SJSA1 (cell line): ENCODE data around the gene MMP25. TPM values are rescaled to one million over a fixed set of nuclear protein-coding genes. Genes with fewer than 3 reads are reported as not detected.
"Not testable (repeated sequence)": the region's sequence is repeated elsewhere in the genome, so short reads cannot be mapped to it uniquely, and the experiment has no call there.

Experiments
- DNase-seq, 2 experiments: peaks; one replicate each; pipeline ENCODE4 v3.0.0-alpha.2; 2015 to 2020; ENCODE audit warnings: low spot score in 2 of 2, low read depth in 1 of 2
- H3K27ac ChIP-seq: fragments of 250-450 bp; sonication (Bioruptor Pico); 2 replicates; pipeline ENCODE4 v1.5.1; 2020; ENCODE audit warnings: mild to moderate bottlenecking, moderate library complexity
- H3K27me3 ChIP-seq: fragments of 250-450 bp; sonication (Bioruptor Pico); replicated peaks from 2 replicates; pipeline ENCODE4 v1.5.1; 2020; ENCODE audit warnings: mild to moderate bottlenecking, moderate library complexity
- H3K36me3 ChIP-seq: fragments of 250-450 bp; sonication (Bioruptor Pico); 2 replicates; pipeline ENCODE4 v1.5.1; 2020; ENCODE audit warnings: mild to moderate bottlenecking
- H3K4me1 ChIP-seq: fragments of 250-450 bp; sonication (Bioruptor Pico); replicated peaks from 2 replicates; pipeline ENCODE4 v1.6.1; 2021; ENCODE audit warnings: mild to moderate bottlenecking
- H3K4me3 ChIP-seq: fragments of 250-450 bp; sonication (Bioruptor Pico); 2 replicates; pipeline ENCODE4 v1.5.1; 2020; ENCODE audit warnings: mild to moderate bottlenecking
- H3K9me3 ChIP-seq: fragments of 250-450 bp; sonication (Bioruptor Pico); replicated peaks from 2 replicates; pipeline ENCODE4 v1.5.1; 2020; ENCODE audit warnings: mild to moderate bottlenecking
- total RNA-seq: library from RNA; depleted of rRNA; stranded (reverse); fragments of >200 nt; shearing (Covaris generic); gene quantifications from 2 replicates; pipeline ENCODE4 v1.2.3, GENCODE V29; 2014

MMP25 gene
- total RNA-seq, 1 experiment from 2014 or later: 0.55 TPM

DNA sequence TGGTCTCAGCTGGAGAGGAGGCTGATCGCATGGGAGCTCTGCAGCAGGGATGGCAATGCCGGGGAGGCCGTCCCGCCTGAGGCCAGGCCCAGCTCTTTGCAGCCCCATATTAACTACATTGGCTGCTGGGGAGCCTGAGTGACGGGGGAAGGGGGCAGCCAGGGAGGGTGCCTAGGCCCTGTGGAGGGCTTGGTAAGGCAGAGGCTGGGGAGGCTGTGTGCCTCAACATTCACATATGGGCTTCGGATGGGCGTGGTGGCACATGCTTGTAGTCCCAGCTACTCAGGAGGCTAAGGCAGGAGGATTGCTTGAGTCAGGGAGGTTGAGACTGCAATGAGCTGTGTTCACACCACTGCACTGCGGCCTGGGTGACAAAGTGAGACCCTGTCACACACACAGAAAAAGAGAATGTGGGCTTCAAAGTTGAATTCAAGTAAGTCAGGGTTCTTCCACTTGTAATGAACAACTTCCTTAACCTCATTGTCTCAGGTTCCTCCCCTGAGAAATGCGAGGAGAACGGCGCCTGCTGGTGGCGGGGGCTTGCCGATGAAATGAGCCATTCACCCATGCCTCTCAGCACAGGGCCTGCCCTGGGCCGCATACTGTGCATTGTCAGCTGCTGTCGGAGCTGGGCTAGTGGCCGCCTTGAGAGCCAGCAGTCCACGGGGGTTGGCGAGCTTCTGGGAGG lies 26.4 kb downstream of the MMP25 start:
- not testable (repeated sequence) for H3K4me3 ChIP-seq, H3K27ac ChIP-seq, H3K27me3 ChIP-seq, H3K36me3 ChIP-seq, H3K4me1 ChIP-seq, DNase-seq, H3K9me3 ChIP-seq

DNA sequence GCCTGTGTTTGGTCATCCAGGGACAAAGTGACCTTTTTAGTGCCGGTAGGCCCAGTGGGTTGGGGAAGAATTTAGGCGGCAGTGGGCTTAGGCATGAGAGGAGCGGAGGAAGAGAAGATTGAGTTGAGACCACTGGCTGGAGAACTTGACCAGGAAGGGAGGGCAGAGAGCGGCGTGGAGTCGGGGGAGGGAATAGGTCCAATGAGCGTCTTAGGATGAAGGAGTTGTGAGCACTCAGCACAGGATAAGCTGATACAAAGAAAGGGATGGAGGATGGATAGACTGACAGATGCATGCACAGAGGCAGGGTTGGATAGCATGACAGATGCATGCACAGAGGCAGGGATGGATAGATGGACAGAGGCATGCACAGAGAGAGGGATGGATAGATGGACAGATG lies 27.1 kb downstream of the MMP25 start:
- Histone ChIP-seq H3K27me3 (peaks cover 7% of the 10 kb centered on the region; the same call in 1 of the 2 replicates), H3K9me3 (no peaks in the 10 kb centered on the region), H3K36me3 (0 out of 2 replicates have a peak, but pooled peaks cover 2% of the 10 kb centered on the region), H3K4me1 (peaks cover 4% of the 10 kb centered on the region; the same call in 1 of the 2 replicates), H3K27ac (no peak overlapping the region), H3K4me3 (no peak overlapping the region)
- DNase-seq: no peak

GRCh38 chr16:3074860-3075522 lies 28.6 kb downstream of the MMP25 start:
- Histone ChIP-seq H3K4me1 (peaks cover 4% of the 10 kb centered on the region; the same call in 1 of the 2 replicates), H3K4me3 (no peak overlapping the region), H3K9me3 (no peaks in the 10 kb centered on the region), H3K27ac (no peak overlapping the region), H3K36me3 (no peaks in the 10 kb centered on the region), H3K27me3 (peaks cover 12% of the 10 kb centered on the region; the same call in 1 of the 2 replicates)
- DNase-seq: no peak

DNA sequence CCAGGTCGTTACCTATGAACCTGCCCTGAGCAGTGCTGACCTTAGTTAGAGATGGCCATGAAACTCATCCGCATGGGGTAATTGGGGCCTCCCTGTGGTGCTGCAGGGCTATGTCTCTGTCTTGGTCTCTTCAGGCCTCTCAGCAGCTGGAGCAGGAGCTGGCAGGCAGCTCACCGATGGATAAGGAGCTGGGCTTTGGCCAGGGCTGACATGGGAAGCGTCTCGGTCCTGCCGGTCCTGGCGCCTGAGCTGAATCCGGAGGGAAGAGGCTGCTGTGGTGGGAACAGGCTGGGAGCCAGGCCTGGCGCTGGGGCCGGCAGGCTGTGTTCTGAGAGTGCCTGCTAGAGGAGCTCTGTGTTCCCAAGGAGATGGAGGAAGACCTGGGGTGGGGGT lies 29.2 kb downstream of the MMP25 start:
- Histone ChIP-seq H3K4me1 (peaks cover 4% of the 10 kb centered on the region; the same call in 1 of the 2 replicates), H3K4me3 (no peak overlapping the region)

GRCh38 chr16:3075946-3076345 lies 29.6 kb downstream of the MMP25 start:
- H3K36me3 ChIP-seq, DNase-seq, H3K4me1 ChIP-seq, H3K9me3 ChIP-seq, H3K27ac ChIP-seq, H3K4me3 ChIP-seq: not testable (repeated sequence)
- peaks cover 12% of the 10 kb centered on the region; the same call in 1 of the 2 replicates for H3K27me3 ChIP-seq

More for the DNA sequence above, 29.2 kb downstream of the MMP25 start:
- H3K27ac ChIP-seq: no peak overlapping the region
- DNase-seq: no peak
- H3K9me3 ChIP-seq: no peaks in the 10 kb centered on the region
- H3K36me3 ChIP-seq: no peaks in the 10 kb centered on the region
- H3K27me3 ChIP-seq: peaks cover 12% of the 10 kb centered on the region; the same call in 1 of the 2 replicates

- no peak for DNase-seq
- peaks cover 12% of the 10 kb centered on the region; the same call in 1 of the 2 replicates for H3K27me3 ChIP-seq
- no peak overlapping the region for H3K4me3 ChIP-seq
- no peaks in the 10 kb centered on the region for H3K36me3 ChIP-seq
- H3K27ac ChIP-seq: no peak overlapping the region
- H3K9me3 ChIP-seq: no peaks in the 10 kb centered on the region
- H3K4me1 ChIP-seq: peaks cover 4% of the 10 kb centered on the region; the same call in 1 of the 2 replicates
Observed at GRCh38 chr16:3076577-3076976, 30.2 kb downstream of the MMP25 start.

DNA sequence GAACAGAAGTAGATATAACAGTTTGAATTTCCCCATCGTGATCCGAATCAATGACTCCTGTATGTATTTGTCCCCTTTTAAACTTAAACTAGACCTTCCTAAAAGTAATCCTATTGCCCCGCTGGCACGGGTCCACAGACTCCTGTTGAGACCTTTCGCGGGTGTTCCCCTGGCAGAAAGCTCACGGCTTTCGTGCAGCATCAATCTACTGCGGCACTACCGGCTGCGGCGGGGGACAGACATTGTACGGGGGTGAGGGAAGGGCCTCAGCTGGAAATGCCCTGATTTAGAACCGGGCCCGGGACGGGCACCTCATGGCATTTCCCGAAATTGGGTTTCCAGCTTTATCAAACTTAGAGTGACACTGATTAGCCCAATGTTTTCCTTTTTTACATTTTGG lies 33.7 kb downstream of the MMP25 start:
- DNase-seq: no peak
- Histone ChIP-seq H3K9me3 (no peaks in the 10 kb centered on the region), H3K4me1 (peaks cover 4% of the 10 kb centered on the region; the same call in 1 of the 2 replicates), H3K27me3 (peaks cover 12% of the 10 kb centered on the region; the same call in 1 of the 2 replicates), H3K36me3 (no peaks in the 10 kb centered on the region), H3K27ac (no peak overlapping the region), H3K4me3 (no peak overlapping the region)

DNA sequence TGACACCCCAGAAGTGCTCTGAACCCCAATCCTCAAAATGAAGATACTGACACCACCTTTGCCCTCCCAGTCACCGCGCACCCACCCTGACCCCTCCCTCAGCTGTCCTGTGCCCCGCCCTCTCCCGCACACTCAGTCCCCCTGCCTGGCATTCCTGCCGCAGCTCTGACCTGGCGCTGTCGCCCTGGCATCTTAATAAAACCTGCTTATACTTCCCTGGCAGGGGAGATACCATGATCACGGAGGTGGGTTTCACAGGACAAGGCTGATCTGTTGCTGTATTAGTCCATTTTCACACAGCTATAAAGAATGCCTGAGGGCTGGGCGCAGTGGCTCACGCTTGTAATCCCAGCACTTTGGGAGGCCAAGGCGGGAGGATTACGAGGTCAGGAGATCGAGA lies 35.6 kb downstream of the MMP25 start:
- H3K9me3 ChIP-seq, H3K36me3 ChIP-seq, H3K4me3 ChIP-seq, H3K27ac ChIP-seq, H3K4me1 ChIP-seq, DNase-seq: not testable (repeated sequence)
- peaks cover 15% of the 10 kb centered on the region; the same call in 1 of the 2 replicates for H3K27me3 ChIP-seq

DNA sequence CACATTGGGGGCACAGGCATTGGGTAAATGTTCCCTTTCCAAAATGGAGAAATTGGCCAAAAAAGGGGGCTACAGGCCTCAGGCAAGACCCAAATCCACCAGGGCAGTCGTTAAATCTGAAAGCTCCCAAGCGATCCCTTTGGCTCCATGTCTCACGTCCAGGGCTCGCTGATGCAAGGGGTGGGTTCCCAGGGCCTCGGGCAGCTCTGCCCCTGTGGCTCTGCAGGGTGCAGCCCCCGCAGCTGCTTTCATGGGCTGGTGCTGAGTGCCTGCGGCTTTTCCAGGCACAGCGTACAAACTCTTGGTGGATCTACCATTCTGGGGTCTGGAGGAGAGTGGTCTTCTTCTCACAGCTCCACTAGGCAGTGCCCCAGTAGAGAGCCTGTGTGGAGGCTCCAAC lies 37.0 kb downstream of the MMP25 start:
- not testable (repeated sequence) for H3K9me3 ChIP-seq, H3K4me3 ChIP-seq, H3K27ac ChIP-seq, H3K36me3 ChIP-seq, H3K4me1 ChIP-seq, H3K27me3 ChIP-seq, DNase-seq

DNA sequence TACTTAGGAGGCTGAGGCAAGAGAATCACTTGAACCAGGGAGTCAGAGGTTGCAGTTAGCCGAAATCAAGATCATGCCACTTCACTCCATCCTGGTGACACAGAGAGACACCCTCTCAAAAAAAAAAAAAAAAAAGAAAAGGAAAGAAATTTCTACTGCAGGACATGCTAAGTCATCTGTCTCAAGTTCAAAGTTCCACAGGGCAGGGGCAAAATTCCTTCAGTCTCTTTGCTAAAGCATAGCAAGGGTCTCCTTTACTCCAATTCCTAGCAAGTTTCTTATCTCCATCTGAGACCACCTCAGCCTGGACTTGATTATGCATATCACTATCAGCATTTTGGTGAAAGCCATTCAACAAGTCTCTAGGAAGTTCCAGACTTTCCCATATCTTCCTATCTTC lies 38.1 kb downstream of the MMP25 start:
- Histone ChIP-seq H3K4me3 (no peak overlapping the region), H3K36me3 (no peaks in the 10 kb centered on the region), H3K27ac (no peak overlapping the region), H3K9me3 (no peaks in the 10 kb centered on the region), H3K4me1 (no peaks in the 10 kb centered on the region), H3K27me3 (0 out of 2 replicates have a peak, but pooled peaks cover 3% of the 10 kb centered on the region)
- no peak for DNase-seq

DNA sequence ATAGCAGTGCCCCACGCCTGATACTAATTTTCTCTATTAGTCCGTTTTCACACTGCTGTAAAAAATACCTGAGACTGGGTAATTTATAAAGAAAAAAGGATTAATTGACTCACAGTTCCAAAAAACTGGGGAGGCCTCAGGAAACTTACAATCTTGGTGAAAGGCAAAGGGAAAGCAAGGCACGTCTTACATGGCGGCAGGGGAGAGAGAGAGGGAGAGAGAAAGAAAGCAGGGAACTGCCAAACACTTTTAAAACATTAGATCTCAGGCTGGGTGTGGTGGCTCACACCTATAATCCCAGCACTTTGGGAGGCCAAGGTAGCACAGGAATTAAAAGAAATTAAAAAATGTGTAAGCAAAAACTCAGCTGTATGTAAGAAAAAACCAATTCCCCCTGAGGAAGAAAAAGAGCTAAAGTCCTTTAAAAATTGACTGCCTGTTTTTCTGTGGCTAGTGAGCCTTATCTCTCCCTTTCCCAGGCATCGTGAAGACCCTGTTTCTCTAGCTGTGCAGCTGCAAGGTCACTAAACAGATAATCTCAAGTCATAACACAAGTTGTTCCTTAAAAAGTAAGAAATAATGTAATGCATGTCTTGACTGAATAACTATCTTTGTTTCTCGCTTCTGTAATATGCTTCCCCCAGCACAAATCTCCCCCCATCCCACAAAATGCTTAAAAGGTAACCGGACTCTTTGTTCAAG lies 38.8 kb downstream of the MMP25 start:
- Histone ChIP-seq H3K4me1 (no peaks in the 10 kb centered on the region), H3K9me3 (no peaks in the 10 kb centered on the region), H3K36me3 (no peaks in the 10 kb centered on the region)

DNA sequence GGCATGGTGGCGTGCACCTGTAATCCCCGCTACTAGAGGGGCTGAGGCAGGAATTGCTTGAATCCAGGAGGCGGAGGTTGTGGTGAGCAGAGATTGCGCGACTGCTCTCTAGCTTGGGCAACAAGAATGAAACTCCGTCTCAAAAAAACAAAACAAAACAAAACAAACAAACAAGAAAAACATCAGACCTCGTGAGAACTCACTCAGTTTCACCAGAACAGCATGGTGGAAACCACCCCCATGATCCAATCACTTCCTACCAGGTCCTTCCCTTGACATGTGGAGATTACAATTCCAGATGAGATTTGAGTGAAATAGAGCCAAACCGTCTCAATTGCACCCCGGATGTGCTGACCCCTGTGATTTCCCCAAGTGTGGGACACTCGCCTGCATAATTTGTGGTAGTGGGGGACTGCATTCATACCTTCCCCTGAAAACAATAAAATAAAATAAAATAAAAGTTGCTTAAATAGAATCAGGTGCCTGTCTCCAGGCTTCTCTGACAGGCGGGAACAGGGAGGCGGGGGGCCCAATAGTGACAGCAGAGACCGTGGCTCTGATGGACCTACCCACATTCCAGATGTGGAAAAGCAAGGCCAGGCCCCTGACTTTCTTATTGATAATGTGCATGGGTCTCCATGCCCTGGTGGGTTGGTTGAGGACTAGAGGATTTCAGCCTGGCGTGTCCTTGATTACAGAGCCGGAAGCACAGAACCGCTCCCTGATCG lies 39.7 kb downstream of the MMP25 start:
- H3K27ac ChIP-seq: no peak overlapping the region
- H3K36me3 ChIP-seq: no peaks in the 10 kb centered on the region
- no peaks in the 10 kb centered on the region for H3K9me3 ChIP-seq

More for the DNA sequence above, 38.8 kb downstream of the MMP25 start:
- DNase-seq: no peak
- 0 out of 2 replicates have a peak, but pooled peaks cover 3% of the 10 kb centered on the region for H3K27me3 ChIP-seq
- no peak overlapping the region for H3K4me3 ChIP-seq
- H3K27ac ChIP-seq: no peak overlapping the region

GRCh38 chr16:3086596-3087242 lies 40.4 kb downstream of the MMP25 start:
- Histone ChIP-seq H3K27me3 (0 out of 2 replicates have a peak, but pooled peaks cover 3% of the 10 kb centered on the region), H3K9me3 (no peaks in the 10 kb centered on the region), H3K36me3 (no peaks in the 10 kb centered on the region), H3K4me3 (no peak overlapping the region), H3K27ac (no peak overlapping the region), H3K4me1 (no peaks in the 10 kb centered on the region)
- DNase-seq: no peak

More for the DNA sequence above, 39.7 kb downstream of the MMP25 start:
- DNase-seq: no peak
- Histone ChIP-seq H3K4me3 (no peak overlapping the region), H3K4me1 (no peaks in the 10 kb centered on the region), H3K27me3 (0 out of 2 replicates have a peak, but pooled peaks cover 3% of the 10 kb centered on the region)
